Omental fat pad (tissue), 4 donors: ENCODE data around the gene PTPRC. TPM values are rescaled to one million over a fixed set of nuclear protein-coding genes. Genes with fewer than 3 reads are reported as not detected.

Experiments used
- ATAC-seq: fragments of 150-250 bp; one replicate; pipeline ENCODE4 v1.9.1; 2016; ENCODE audit warnings: mild to moderate bottlenecking, moderate library complexity; ENCODE audit not compliant: low FRiP score
- DNase-seq: peaks from one replicate; pipeline ENCODE4 v3.0.0-alpha.2; 2019; ENCODE audit warnings: low spot score
- CTCF ChIP-seq, 3 donors: fragments of 450-650 bp; IDR thresholded peaks; one replicate each; pipeline ENCODE4 v1.5.1; 2016 to 2017; ENCODE audit warnings: antibody characterized with exemption in 3 of 3, mild to moderate bottlenecking in 3 of 3, moderate library complexity in 2 of 3
- total RNA-seq, 4 donors: library from RNA; depleted of rRNA; stranded (reverse); fragments of >200 nt; gene quantifications; one replicate each; pipeline ENCODE4 v1.1.0, GENCODE V29; 2016

The PTPRC gene
- total RNA-seq, 4 donors from 2014 or later: 36.5 to 127 (median 67.1) TPM

GRCh38 chr1:198726455-198726854 is 87.6 kb downstream of the PTPRC start:
- no peak for TF ChIP-seq CTCF (IDR thresholded peaks at IDR 0.05)
- no peak for ATAC-seq
- no peak for DNase-seq

- DNase-seq: no peak
- TF ChIP-seq CTCF (IDR thresholded peaks at IDR 0.05): no peak
- no peak for ATAC-seq
Observed at GRCh38 chr1:198729195-198729863, 90.5 kb downstream of the PTPRC start.

GRCh38 chr1:198730952-198731351 is 92.1 kb downstream of the PTPRC start:
- TF ChIP-seq CTCF (IDR thresholded peaks at IDR 0.05): no peak
- DNase-seq (no peak), ATAC-seq (no peak)

- DNase-seq (no peak), ATAC-seq (no peak)
- no peak for TF ChIP-seq CTCF (IDR thresholded peaks at IDR 0.05)
Observed at GRCh38 chr1:198734323-198735008, 95.6 kb downstream of the PTPRC start.

- ATAC-seq: no peak
- no peak for DNase-seq
- TF ChIP-seq CTCF (IDR thresholded peaks at IDR 0.05): no peak
Observed at GRCh38 chr1:198741744-198742143, 102.9 kb downstream of the PTPRC start.

GRCh38 chr1:198747127-198747526 is 108.3 kb downstream of the PTPRC start:
- DNase-seq: no peak
- no peak for ATAC-seq
- TF ChIP-seq CTCF (IDR thresholded peaks at IDR 0.05): no peak

- no peak for DNase-seq
- TF ChIP-seq CTCF (IDR thresholded peaks at IDR 0.05): no peak
- ATAC-seq: no peak
Observed at GRCh38 chr1:198749279-198749678, 110.4 kb downstream of the PTPRC start.
